Bronchial epithelial cell (primary cell): ENCODE measurements around the gene SUPT20H. TPM values are rescaled to one million over a fixed set of nuclear protein-coding genes. Genes with fewer than 3 reads are reported as not detected.

Source experiments
- DNase-seq: peaks from one replicate; pipeline ENCODE4 v3.0.0-alpha.2; 2010; ENCODE audit warnings: low read depth
- FAIRE-seq: peaks from 2 replicates; lab custom pipeline; 2011; peaks lifted over from hg19 to GRCh38; lab: Jason Lieb, UNC
- H3K27me3 ChIP-seq: 2 replicates; pipeline ENCODE4 v1.5.1; 2011; ENCODE audit warnings: low read length; ENCODE audit not compliant: control insufficient read depth, insufficient read depth
- H3K36me3 ChIP-seq: 2 replicates; pipeline ENCODE4 v1.5.1; 2011; ENCODE audit warnings: low read length; ENCODE audit not compliant: control insufficient read depth, insufficient read depth
- H3K4me3 ChIP-seq: 2 replicates; pipeline ENCODE4 v1.5.1; 2011; ENCODE audit warnings: mild to moderate bottlenecking, low read depth, low read length, control low read depth
- CTCF ChIP-seq: IDR thresholded peaks from 2 replicates; pipeline ENCODE4 v1.5.1; 2011; ENCODE audit warnings: mild to moderate bottlenecking, moderate library complexity, low read length, control low read depth, inconsistent platforms; ENCODE audit not compliant: insufficient read depth, severe bottlenecking
- total RNA-seq: library from RNA; depleted of rRNA; stranded (reverse); fragments of >200 nt; gene quantifications from 2 replicates; pipeline ENCODE4 v1.2.1, GENCODE V29; 2014

SUPT20H gene
- total RNA-seq, 1 donor from 2014 or later: 28.7 TPM

GRCh38 chr13:37076818-37077217 is 17.3 kb upstream of the SUPT20H start:
- Histone ChIP-seq H3K4me3 (no peak overlapping the region), H3K27me3 (no peaks in the 10 kb centered on the region), H3K36me3 (no peaks in the 10 kb centered on the region)
- TF ChIP-seq CTCF: no peak
- FAIRE-seq (no peak), DNase-seq (no peak)

DNA sequence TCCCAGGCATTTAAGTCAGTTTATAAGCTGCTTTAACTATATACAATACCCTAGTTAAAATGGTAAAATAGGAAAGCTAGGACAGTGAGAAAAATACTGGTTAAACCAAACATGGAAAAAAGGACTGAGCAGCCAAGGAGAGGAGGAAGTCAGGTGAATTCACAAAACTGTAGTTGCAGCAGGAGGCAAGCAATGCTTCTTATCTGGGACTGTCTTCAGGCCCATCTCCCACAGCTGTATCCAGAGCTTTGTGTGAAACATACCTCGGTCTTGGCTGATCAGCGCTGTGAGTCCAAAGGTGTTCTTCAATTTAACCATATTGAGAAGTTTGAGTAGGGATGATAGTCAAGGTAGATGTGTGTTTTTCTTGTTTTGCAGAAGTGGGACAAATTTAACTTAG is 15.7 kb upstream of the SUPT20H start:
- no peaks in the 10 kb centered on the region for H3K27me3 ChIP-seq
- no peak for DNase-seq
- no peaks in the 10 kb centered on the region for H3K36me3 ChIP-seq
- no peak overlapping the region for H3K4me3 ChIP-seq
- no peak for TF ChIP-seq CTCF
- no peak for FAIRE-seq

DNA sequence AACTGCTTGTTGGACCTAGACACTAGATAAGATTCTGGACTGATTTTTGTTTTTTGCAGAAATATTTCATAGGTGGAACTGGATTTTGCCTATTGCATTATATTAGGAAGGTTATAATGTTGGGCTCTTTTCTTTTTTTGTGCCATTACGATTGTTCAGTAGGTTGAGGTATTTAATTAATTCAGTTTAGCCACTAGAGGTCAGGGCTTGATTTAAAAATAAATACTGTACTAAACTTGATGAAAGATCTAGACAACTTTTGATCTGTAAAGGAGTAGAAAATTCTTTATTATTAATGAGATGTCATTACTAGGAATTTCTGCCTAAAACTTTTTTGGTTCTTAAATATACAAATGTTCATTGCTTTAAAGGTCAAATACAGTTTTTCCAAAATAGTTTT is 15.2 kb upstream of the SUPT20H start:
- no peak for FAIRE-seq
- Histone ChIP-seq H3K36me3 (no peaks in the 10 kb centered on the region), H3K27me3 (no peaks in the 10 kb centered on the region), H3K4me3 (no peak overlapping the region)
- peak; percentile 41 for DNase-seq
- TF ChIP-seq CTCF: peak; percentile 18

DNA sequence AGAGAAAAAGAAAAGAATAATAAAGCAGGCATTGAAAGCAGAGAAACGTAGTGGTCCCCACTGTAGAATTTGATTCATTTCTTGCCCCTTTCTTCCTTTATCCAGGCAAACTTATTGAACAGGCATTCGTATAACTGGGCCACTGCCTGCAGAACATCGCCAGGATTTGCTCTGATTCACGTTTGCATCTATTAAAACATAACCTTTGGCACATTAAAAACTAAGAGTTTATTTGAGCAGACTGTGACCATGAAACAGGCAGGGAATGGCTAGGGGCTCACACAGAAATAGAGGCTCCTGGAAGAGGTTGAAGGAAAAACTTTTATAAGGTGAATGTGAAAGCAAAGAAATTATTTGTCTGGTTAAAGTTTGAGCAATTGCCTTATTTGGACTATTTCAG is 12.5 kb upstream of the SUPT20H start:
- no peak for TF ChIP-seq CTCF
- FAIRE-seq (no peak), DNase-seq (no peak)
- Histone ChIP-seq H3K4me3 (no peak overlapping the region), H3K36me3 (no peaks in the 10 kb centered on the region), H3K27me3 (no peaks in the 10 kb centered on the region)

- no peak overlapping the region for H3K4me3 ChIP-seq
- H3K36me3 ChIP-seq: no peaks in the 10 kb centered on the region
- FAIRE-seq: no peak
These were observed 11.5 kb upstream of the SUPT20H start for GRCh38 chr13:37070956-37071355.

More at GRCh38 chr13:37070956-37071355, 11.5 kb upstream of the SUPT20H start:
- no peak for TF ChIP-seq CTCF
- DNase-seq: no peak
- no peaks in the 10 kb centered on the region for H3K27me3 ChIP-seq
